ENCODE data around the gene ARHGAP10. TPM values are rescaled to one million over a fixed set of nuclear protein-coding genes. Genes with fewer than 3 reads are reported as not detected.

Gene ARHGAP10
- total and polyA plus RNA-seq, 3 experiments from 2014 or later, result 8.6 to 14.0 (median 9.7) TPM

GRCh38 chr4:148116264-148116663 is 384.4 kb downstream of the ARHGAP10 start:
- H3K36me3 Mint-ChIP-seq, result peaks cover 25 to 82% (median 26%) of the 10 kb centered on the region in 3 donors
- ChIA-PET CTCF (interaction anchor here (1.3 kb wide), 1 partner anchor 21 kb away, joined by 3 read pairs; no protein-coding TSS in a partner anchor), POLR2A (no interaction called here)
- no peak overlapping the region for H3K4me3 Mint-ChIP-seq
- H3K9me3 Mint-ChIP-seq, result no peaks in the 10 kb centered on the region
- peaks cover 8% of the 10 kb centered on the region for H3K4me1 ChIP-seq (ENCODE audit: insufficient read depth, low read length)
- H3K27me3 ChIP-seq (ENCODE audit: insufficient read depth, low read length, poor library complexity, severe bottlenecking), result no peaks in the 10 kb centered on the region
- no peaks in the 10 kb centered on the region for H3K9me3 ChIP-seq (ENCODE audit: low read length)
- H3K27ac ChIP-seq (ENCODE audit: low read depth, low read length), result no peak overlapping the region
- no peak for DNase-seq
- no peaks in the 10 kb centered on the region for H3K36me3 ChIP-seq (ENCODE audit: insufficient read depth, low read length)
- H3K4me3 ChIP-seq (ENCODE audit: low read length), result no peak overlapping the region
- peaks cover 18 to 51% (median 19%) of the 10 kb centered on the region in 3 donors for H3K4me1 Mint-ChIP-seq
- H3K27ac Mint-ChIP-seq, result peak overlapping the region in 1 of 8 donors; percentile 19
- H3K27me3 Mint-ChIP-seq, result no peaks in the 10 kb centered on the region

GRCh38 chr4:148116969-148117368 is 385.1 kb downstream of the ARHGAP10 start:
- H3K4me3 ChIP-seq (ENCODE audit: low read length), result no peak overlapping the region
- no peaks in the 10 kb centered on the region for H3K27me3 Mint-ChIP-seq
- peaks cover 26 to 81% (median 28%) of the 10 kb centered on the region in 3 donors for H3K36me3 Mint-ChIP-seq
- H3K27me3 ChIP-seq (ENCODE audit: insufficient read depth, low read length, poor library complexity, severe bottlenecking), result no peaks in the 10 kb centered on the region
- ChIA-PET POLR2A (no interaction called here), CTCF (interaction anchor here (1.3 kb wide), 1 partner anchor 22 kb away, joined by 3 read pairs; no protein-coding TSS in a partner anchor)
- no peak overlapping the region for H3K4me3 Mint-ChIP-seq
- H3K9me3 ChIP-seq (ENCODE audit: low read length), result no peaks in the 10 kb centered on the region
- H3K4me1 ChIP-seq (ENCODE audit: insufficient read depth, low read length), result peaks cover 8% of the 10 kb centered on the region
- peaks cover 18 to 53% (median 19%) of the 10 kb centered on the region in 3 donors for H3K4me1 Mint-ChIP-seq
- DNase-seq, result no peak
- H3K27ac Mint-ChIP-seq, result peak overlapping the region in 5 of 8 donors; percentile 29 to 70 (median 57)
- no peaks in the 10 kb centered on the region for H3K36me3 ChIP-seq (ENCODE audit: insufficient read depth, low read length)
- no peaks in the 10 kb centered on the region for H3K9me3 Mint-ChIP-seq
- H3K27ac ChIP-seq (ENCODE audit: low read depth, low read length), result no peak overlapping the region

GRCh38 chr4:148118179-148118578 is 386.3 kb downstream of the ARHGAP10 start:
- Mint-ChIP-seq H3K27me3 (no peaks in the 10 kb centered on the region), H3K9me3 (peaks cover 2 to 3% (median 2%) of the 10 kb centered on the region in 5 donors), H3K36me3 (peaks cover 24 to 76% (median 33%) of the 10 kb centered on the region in 3 donors), H3K4me3 (no peak overlapping the region), H3K4me1 (peaks cover 14 to 42% (median 15%) of the 10 kb centered on the region in 3 donors), H3K27ac (peak overlapping the region in 2 of 8 donors; percentile 25 to 44)
- Histone ChIP-seq H3K9me3 (ENCODE audit: low read length) (no peaks in the 10 kb centered on the region), H3K27me3 (ENCODE audit: insufficient read depth, low read length, poor library complexity, severe bottlenecking) (no peaks in the 10 kb centered on the region), H3K4me1 (ENCODE audit: insufficient read depth, low read length) (no peaks in the 10 kb centered on the region), H3K36me3 (ENCODE audit: insufficient read depth, low read length) (no peaks in the 10 kb centered on the region), H3K27ac (ENCODE audit: low read depth, low read length) (no peak overlapping the region), H3K4me3 (ENCODE audit: low read length) (no peak overlapping the region)
- ChIA-PET POLR2A (no interaction called here), CTCF (no interaction called here)
- no peak for DNase-seq

GRCh38 chr4:148118633-148119032 is 386.7 kb downstream of the ARHGAP10 start:
- peaks cover 23 to 76% (median 37%) of the 10 kb centered on the region in 3 donors for H3K36me3 Mint-ChIP-seq
- Histone ChIP-seq H3K4me1 (ENCODE audit: insufficient read depth, low read length) (no peaks in the 10 kb centered on the region), H3K9me3 (ENCODE audit: low read length) (no peaks in the 10 kb centered on the region), H3K27ac (ENCODE audit: low read depth, low read length) (no peak overlapping the region), H3K36me3 (ENCODE audit: insufficient read depth, low read length) (no peaks in the 10 kb centered on the region), H3K27me3 (ENCODE audit: insufficient read depth, low read length, poor library complexity, severe bottlenecking) (no peaks in the 10 kb centered on the region), H3K4me3 (ENCODE audit: low read length) (no peak overlapping the region)
- no peak overlapping the region for H3K4me3 Mint-ChIP-seq
- CTCF ChIA-PET, result no interaction called here
- peak overlapping the region in 2 of 8 donors; percentile 20 to 44 for H3K27ac Mint-ChIP-seq
- H3K9me3 Mint-ChIP-seq, result peaks cover 6 to 7% (median 7%) of the 10 kb centered on the region in 5 donors
- POLR2A ChIA-PET, result no interaction called here
- H3K27me3 Mint-ChIP-seq, result no peaks in the 10 kb centered on the region
- no peak for DNase-seq
- peaks cover 11 to 38% (median 15%) of the 10 kb centered on the region in 3 donors for H3K4me1 Mint-ChIP-seq

- H3K9me3 Mint-ChIP-seq, result peaks cover 13 to 21% (median 18%) of the 10 kb centered on the region in 5 donors
- no peak overlapping the region for H3K27ac Mint-ChIP-seq
- no peak for DNase-seq
- no peak overlapping the region for H3K27ac ChIP-seq (ENCODE audit: low read depth, low read length)
- peaks cover 4% of the 10 kb centered on the region for H3K9me3 ChIP-seq (ENCODE audit: low read length)
- peaks cover 25 to 70% (median 53%) of the 10 kb centered on the region in 3 donors for H3K36me3 Mint-ChIP-seq
- no peak overlapping the region for H3K4me3 Mint-ChIP-seq
- ChIA-PET POLR2A (no interaction called here), CTCF (no interaction called here)
- peaks cover 5 to 34% (median 15%) of the 10 kb centered on the region in 3 donors for H3K4me1 Mint-ChIP-seq
- no peaks in the 10 kb centered on the region for H3K27me3 Mint-ChIP-seq
- H3K27me3 ChIP-seq (ENCODE audit: insufficient read depth, low read length, poor library complexity, severe bottlenecking), result no peaks in the 10 kb centered on the region
- H3K36me3 ChIP-seq (ENCODE audit: insufficient read depth, low read length), result no peaks in the 10 kb centered on the region
- no peaks in the 10 kb centered on the region for H3K4me1 ChIP-seq (ENCODE audit: insufficient read depth, low read length)
- no peak overlapping the region for H3K4me3 ChIP-seq (ENCODE audit: low read length)
Observed at GRCh38 chr4:148120216-148120615, 388.3 kb downstream of the ARHGAP10 start.

Other genes with a start within 250 kb of the ARHGAP10 start
- gene TMEM184C, start 114.7 kb upstream of the ARHGAP10 start, total RNA-seq, result 10 to 100 TPM; 31.6 to 35.9 TPM
- 26.8 TPM for gene TMEM184C, start 114.7 kb upstream of the ARHGAP10 start, polyA plus RNA-seq
- gene PRMT9, start 47.9 kb upstream of the ARHGAP10 start, total RNA-seq, result 1 to 10 TPM; 5.5 to 6.9 TPM
- 5.9 TPM for gene PRMT9, start 47.9 kb upstream of the ARHGAP10 start, polyA plus RNA-seq